Measurements from ENCODE around the gene BNIP3.
A peak's percentile ranks its signal among the peaks of the same experiment; 100 is the strongest.

The BNIP3 gene

GRCh38 chr10:131975003-131975402 is 6.7 kb downstream of the BNIP3 start:
- ChIA-PET CTCF (interaction anchor here (1.0 to 1.8 kb wide), 2 partner anchors 48 to 89 kb away, joined by 5 to 8 read pairs; no protein-coding TSS in a partner anchor), POLR2A (no interaction called here)
- Histone ChIP-seq H3K36me3 (ENCODE audit: control insufficient read depth in 2 of 2, insufficient read depth in 1 of 2, low read length in 2 of 2) (peaks cover under 1 to 30% of the 10 kb centered on the region in 2 experiments; a peak in 2 of 3 replicates), H3K4me3 (ENCODE audit: low read depth, low read length) (no peak overlapping the region), H3K9me3 (ENCODE audit: control insufficient read depth, insufficient read depth, low read depth, low read length) (no peaks in the 10 kb centered on the region), H3K4me1 (ENCODE audit: control insufficient read depth, insufficient read depth, low read length) (peaks cover 6% of the 10 kb centered on the region; the same call in 1 of the 2 replicates), H3K27ac (ENCODE audit: extremely low read depth, low read depth, low read length) (no peak overlapping the region)
- TF ChIP-seq ZNF362 (tag by site-specific recombination; IDR thresholded peaks at IDR 0.05) = no peak
- TF ChIP-seq ZNF514 (tag by site-specific recombination; IDR thresholded peaks at IDR 0.05) = no peak
- no peak for TF ChIP-seq ZSCAN4 (tag by site-specific recombination; IDR thresholded peaks at IDR 0.05)
- no peak for TF ChIP-seq ZEB2 (tag by site-specific recombination; IDR thresholded peaks at IDR 0.05)
- TF ChIP-seq ZNF521 (tag by site-specific recombination; IDR thresholded peaks at IDR 0.05) = no peak
- TF ChIP-seq ZNF792 (tag by site-specific recombination; IDR thresholded peaks at IDR 0.05) = no peak
- no peak for TF ChIP-seq ZNF416 (tag by site-specific recombination; IDR thresholded peaks at IDR 0.05)
- no peak for TF ChIP-seq ZXDB (tag by site-specific recombination; IDR thresholded peaks at IDR 0.05)
- no peak for TF ChIP-seq ZNF121 (tag by site-specific recombination; IDR thresholded peaks at IDR 0.05)
- TF ChIP-seq AEBP2 (tag by site-specific recombination; IDR thresholded peaks at IDR 0.05; ENCODE audit: borderline replicate concordance) = no peak
- no peak for TF ChIP-seq ZNF426 (tag by site-specific recombination; IDR thresholded peaks at IDR 0.05)

DNA sequence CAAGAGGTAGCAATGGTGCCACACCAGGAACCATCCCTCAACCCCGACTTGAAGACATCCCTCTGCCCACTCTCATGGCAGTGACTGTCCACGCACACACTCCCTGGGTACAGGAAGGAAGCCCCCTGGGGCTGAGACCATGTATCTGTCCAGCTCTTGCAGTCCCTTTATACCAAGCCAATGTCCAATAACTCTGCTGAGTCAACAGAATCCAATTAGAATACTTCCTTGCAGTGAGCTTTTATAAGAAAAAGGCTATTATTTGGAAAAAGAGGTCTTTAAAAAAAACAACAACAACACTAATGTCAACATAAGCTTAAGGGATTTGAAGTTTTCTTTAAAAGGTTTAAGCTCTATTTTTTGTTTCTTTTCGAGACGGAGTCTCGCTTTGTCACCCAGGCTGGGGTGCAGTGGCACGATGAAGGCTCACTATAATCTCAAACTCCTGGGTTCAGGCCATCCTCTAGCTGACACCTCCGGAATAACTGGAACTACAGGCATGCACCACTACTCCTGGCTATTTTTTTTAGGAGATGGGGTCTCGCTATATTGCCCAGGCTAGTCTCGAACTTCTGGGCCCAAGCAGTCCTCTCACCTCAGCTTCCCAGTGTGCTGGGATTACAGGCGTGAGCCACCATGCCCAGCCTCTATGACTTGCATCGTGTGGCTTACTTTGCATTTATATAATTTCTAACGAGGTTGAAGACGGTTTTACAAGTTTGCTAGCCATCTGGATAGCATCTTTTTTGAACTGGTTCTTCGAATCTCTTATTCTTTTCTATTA is 7.5 kb downstream of the BNIP3 start:
- no peak for TF ChIP-seq ZNF639 (tag by site-specific recombination; IDR thresholded peaks at IDR 0.05)
- TF ChIP-seq ZNF121 (tag by site-specific recombination; IDR thresholded peaks at IDR 0.05) = peak; percentile 58
- H3K4me3 ChIP-seq (ENCODE audit: low read depth, low read length) = no peak overlapping the region
- H3K4me1 ChIP-seq (ENCODE audit: control insufficient read depth, insufficient read depth, low read length) = peaks cover 6% of the 10 kb centered on the region; the same call in 1 of the 2 replicates
- H3K9me3 ChIP-seq (ENCODE audit: control insufficient read depth, insufficient read depth, low read depth, low read length) = no peaks in the 10 kb centered on the region
- POLR2A ChIA-PET = no interaction called here
- H3K27ac ChIP-seq (ENCODE audit: extremely low read depth, low read depth, low read length) = no peak overlapping the region
- peaks cover 4 to 38% of the 10 kb centered on the region in 2 experiments; a peak in 2 of 3 replicates for H3K36me3 ChIP-seq (ENCODE audit: control insufficient read depth in 2 of 2, insufficient read depth in 1 of 2, low read length in 2 of 2)
- CTCF ChIA-PET = interaction anchor here (1.0 kb wide), 1 partner anchor 89 kb away, joined by 5 read pairs; no protein-coding TSS in a partner anchor

DNA sequence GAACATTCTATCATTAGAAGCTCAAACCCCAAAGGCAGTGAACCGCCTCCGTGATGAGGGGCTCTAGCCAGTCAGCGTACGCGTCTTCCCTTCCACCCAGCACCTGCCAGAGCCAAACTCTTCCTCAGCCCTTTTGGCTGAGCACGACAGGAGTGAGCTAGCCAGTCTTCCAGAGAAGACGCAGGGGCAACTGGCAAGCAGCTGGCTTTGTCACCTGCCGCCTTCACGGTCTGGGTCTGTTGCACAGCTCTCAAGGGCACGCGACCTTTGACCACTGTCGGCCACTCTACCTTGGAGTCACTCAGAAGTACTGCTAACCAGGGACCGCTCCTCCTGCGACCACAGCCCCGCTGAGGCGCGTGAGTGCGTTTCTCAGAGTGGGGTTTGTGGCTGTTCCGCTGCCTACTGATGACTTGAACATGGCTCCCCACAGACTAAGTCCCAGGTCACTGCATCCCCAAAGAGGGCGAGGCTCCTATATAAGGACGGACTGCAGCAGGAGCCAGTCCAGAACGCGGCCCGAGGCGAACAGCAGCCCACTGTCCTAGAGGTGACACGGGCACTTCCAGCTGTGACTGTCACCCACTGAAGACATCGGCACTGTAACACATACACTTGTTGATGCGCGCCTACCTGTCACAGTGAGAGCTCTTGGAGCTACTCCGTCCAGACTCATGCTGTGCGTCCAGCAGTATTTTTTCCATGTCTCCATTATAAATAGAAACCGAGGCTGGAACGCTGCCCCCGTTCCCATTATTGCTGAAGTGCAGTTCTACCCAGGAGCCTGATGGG is 8.4 kb downstream of the BNIP3 start:
- Histone ChIP-seq H3K27ac (ENCODE audit: extremely low read depth, low read depth, low read length) (no peak overlapping the region), H3K4me3 (ENCODE audit: low read depth, low read length) (no peak overlapping the region), H3K36me3 (ENCODE audit: control insufficient read depth in 2 of 2, insufficient read depth in 1 of 2, low read length in 2 of 2) (peaks cover 4 to 46% of the 10 kb centered on the region in 2 experiments; a peak in 2 of 3 replicates), H3K9me3 (ENCODE audit: control insufficient read depth, insufficient read depth, low read depth, low read length) (no peaks in the 10 kb centered on the region), H3K4me1 (ENCODE audit: control insufficient read depth, insufficient read depth, low read length) (peaks cover 6% of the 10 kb centered on the region; the same call in 1 of the 2 replicates)
- TF ChIP-seq SCRT2 (tag by site-specific recombination; IDR thresholded peaks at IDR 0.05) = peak; percentile 59; the same call in 1 of the 2 replicates
- TF ChIP-seq ZNF473 (tag by site-specific recombination; IDR thresholded peaks at IDR 0.05) = no peak
- CTCF ChIA-PET = no interaction called here
- POLR2A ChIA-PET = no interaction called here

All from HEK293 (cell line).